EH (cell line): ENCODE measurements around the gene CSNK1G3.
A peak's percentile ranks its signal among the peaks of the same experiment; 100 is the strongest.

Source experiments
- DNase-seq: peaks from one replicate; pipeline ENCODE4 v3.0.0-alpha.2; 2015; ENCODE audit warnings: low read depth

CSNK1G3 gene

DNA sequence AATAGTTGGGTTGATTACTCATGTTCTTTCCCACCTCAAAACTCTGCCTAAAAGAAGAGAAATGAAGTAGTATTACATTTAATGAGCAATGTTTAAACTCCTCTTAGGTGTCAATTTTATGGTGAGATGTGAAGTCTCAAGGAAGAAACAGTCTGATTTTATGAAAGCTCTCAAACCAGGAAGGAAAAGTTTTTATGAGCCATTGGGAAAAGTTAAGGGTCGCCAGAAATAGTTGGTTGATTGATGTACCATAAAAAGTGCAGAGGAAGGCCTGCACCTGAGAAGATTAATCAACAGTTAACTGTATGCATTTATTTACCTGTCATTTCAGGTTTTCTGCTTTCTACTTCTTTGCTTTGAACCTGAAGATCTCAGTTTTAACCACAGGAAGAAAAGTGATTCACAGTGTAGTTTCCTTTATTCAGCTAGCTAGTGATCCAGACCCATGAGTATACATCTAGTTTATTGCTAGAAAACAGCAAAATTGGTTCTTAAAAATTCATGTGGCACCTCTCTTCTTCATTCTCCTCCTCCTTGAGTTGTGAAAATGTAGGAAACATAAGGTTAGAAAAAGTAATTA, 133.1 kb downstream of the CSNK1G3 start:
- no peak for DNase-seq

GRCh38 chr5:123647066-123647465, 135.1 kb downstream of the CSNK1G3 start:
- no peak for DNase-seq

DNA sequence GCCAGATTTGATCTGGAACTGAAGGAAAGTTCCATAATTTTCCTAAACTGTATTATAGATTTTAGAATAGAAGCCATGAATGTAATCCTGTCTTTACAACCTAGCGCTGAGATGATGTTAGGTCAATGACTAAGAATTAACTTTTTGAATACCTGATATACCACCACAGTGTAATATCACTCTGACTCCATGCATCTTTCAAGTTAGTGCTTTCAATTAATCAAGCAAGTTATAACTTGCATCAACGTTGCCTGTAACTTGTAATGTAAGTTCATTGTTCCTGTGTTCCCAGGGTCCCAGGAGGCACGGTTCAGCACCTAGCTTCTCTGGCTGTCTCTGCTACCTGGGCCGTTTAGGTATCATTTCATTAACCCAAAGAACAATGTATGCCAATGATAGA, 139.3 kb downstream of the CSNK1G3 start:
- no peak for DNase-seq

GRCh38 chr5:123659011-123659410, 147.0 kb downstream of the CSNK1G3 start:
- no peak for DNase-seq

DNA sequence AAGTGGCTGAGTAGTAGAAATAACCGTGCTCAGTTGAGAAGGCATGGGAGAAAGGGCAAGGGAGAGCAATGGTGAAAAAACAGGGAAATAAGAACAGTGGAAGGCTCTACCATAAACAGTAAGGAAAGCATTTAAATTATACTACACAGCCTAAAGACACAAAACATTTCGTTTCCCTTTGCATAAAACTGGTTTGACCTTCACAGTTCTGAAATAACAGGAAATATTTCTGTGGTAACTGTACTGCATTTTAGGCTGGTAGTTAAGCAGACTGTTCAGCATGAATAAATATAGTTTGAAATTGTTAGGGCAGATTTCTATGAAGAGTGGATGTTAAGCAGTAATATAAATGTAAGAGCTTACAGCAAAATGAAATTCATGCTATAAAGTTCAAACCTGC, 147.5 kb downstream of the CSNK1G3 start:
- DNase-seq = peak; percentile 22

DNA sequence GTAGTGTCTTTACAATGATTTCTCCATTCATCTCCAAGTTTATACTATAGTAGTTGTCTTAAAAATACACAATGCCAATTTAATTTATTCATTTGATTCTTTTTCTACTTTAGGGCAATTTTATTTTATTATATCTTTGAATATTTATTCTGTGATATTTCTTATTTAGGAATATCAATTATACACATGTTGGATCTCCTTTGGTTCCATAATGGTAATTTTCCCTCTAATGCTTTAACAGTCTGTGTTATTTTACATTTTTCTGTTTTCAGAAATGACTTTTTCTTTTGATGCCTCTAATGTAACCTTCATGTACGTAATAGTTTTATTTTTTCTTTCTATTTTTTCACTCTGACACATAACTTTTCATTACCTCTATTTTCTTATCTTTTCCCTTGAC, 153.0 kb downstream of the CSNK1G3 start:
- no peak for DNase-seq

- no peak for DNase-seq
Observed at GRCh38 chr5:123665822-123666371, 153.9 kb downstream of the CSNK1G3 start.
